Keratinocyte (primary cell): ENCODE results near the gene SDF2. TPM values are rescaled to one million over a fixed set of nuclear protein-coding genes. Genes with fewer than 3 reads are reported as not detected.

Experiments
- DNase-seq: peaks from one replicate; pipeline ENCODE4 v3.0.0-alpha.2; 2011; ENCODE audit warnings: low read depth, missing footprints, low spot score
- FAIRE-seq: peaks from 2 replicates; lab custom pipeline; 2011; peaks lifted over from hg19 to GRCh38; lab: Jason Lieb, UNC
- H2AFZ ChIP-seq: 2 replicates; pipeline ENCODE4 v1.6.0; 2012; ENCODE audit warnings: low read length, control low read depth, inconsistent platforms; ENCODE audit not compliant: control insufficient read depth
- H3K27ac ChIP-seq: 2 replicates; pipeline ENCODE4 v1.5.1; 2011; ENCODE audit warnings: low read length; ENCODE audit not compliant: control insufficient read depth, insufficient read depth
- H3K27me3 ChIP-seq: 3 replicates; pipeline ENCODE4 v1.6.0; 2011; ENCODE audit warnings: low read length; ENCODE audit not compliant: control insufficient read depth, insufficient read depth; ENCODE audit errors: extremely low read depth
- H3K36me3 ChIP-seq, 2 experiments: 2 replicates in 1 of 2; 3 replicates in 1 of 2; pipeline ENCODE4 v1.5.1; 2011; ENCODE audit warnings: low read length in 2 of 2, mild to moderate bottlenecking in 1 of 2; ENCODE audit not compliant: control insufficient read depth in 2 of 2, insufficient read depth in 2 of 2; ENCODE audit errors: extremely low read depth in 1 of 2
- H3K4me1 ChIP-seq: 3 replicates; pipeline ENCODE4 v1.5.1; 2011; ENCODE audit warnings: low read length; ENCODE audit not compliant: control insufficient read depth, insufficient read depth; ENCODE audit errors: extremely low read depth
- H3K4me2 ChIP-seq: 3 replicates; pipeline ENCODE4 v1.6.0; 2011; ENCODE audit warnings: low read depth, low read length; ENCODE audit not compliant: control insufficient read depth, insufficient read depth; ENCODE audit errors: extremely low read depth
- H3K4me3 ChIP-seq, 3 experiments: fragments of 200-600 bp in 1 of 3; sonication (generic) in 1 of 3; 2 replicates in 2 of 3; 3 replicates in 1 of 3; pipeline ENCODE4 v1.5.1; 2011 to 2016; ENCODE audit warnings: low read length in 3 of 3, mild to moderate bottlenecking in 3 of 3, control low read depth in 2 of 3, inconsistent platforms in 1 of 3, low read depth in 1 of 3, mixed read lengths in 1 of 3, mixed run types in 1 of 3, moderate library complexity in 1 of 3; ENCODE audit not compliant: control insufficient read depth in 2 of 3, insufficient read depth in 2 of 3; ENCODE audit errors: extremely low read depth in 1 of 3
- H3K79me2 ChIP-seq: 2 replicates; pipeline ENCODE4 v1.6.0; 2012; ENCODE audit warnings: low read length; ENCODE audit not compliant: control insufficient read depth, insufficient read depth
- H3K9ac ChIP-seq: 3 replicates; pipeline ENCODE4 v1.6.0; 2011; ENCODE audit warnings: low read length; ENCODE audit not compliant: control insufficient read depth, insufficient read depth; ENCODE audit errors: extremely low read depth
- H3K9me1 ChIP-seq: 3 replicates; pipeline ENCODE4 v1.6.0; 2011; ENCODE audit warnings: low read length; ENCODE audit not compliant: control insufficient read depth, insufficient read depth; ENCODE audit errors: extremely low read depth
- H3K9me3 ChIP-seq: 2 replicates; pipeline ENCODE4 v1.5.1; 2012; ENCODE audit warnings: low read depth, low read length; ENCODE audit not compliant: control insufficient read depth
- H4K20me1 ChIP-seq: 3 replicates; pipeline ENCODE4 v1.6.0; 2011; ENCODE audit warnings: low read length; ENCODE audit not compliant: control insufficient read depth, insufficient read depth; ENCODE audit errors: extremely low read depth
- CTCF ChIP-seq, 3 experiments: IDR thresholded peaks in 1 of 3; conservative IDR thresholded peaks in 1 of 3; optimal IDR thresholded peaks in 1 of 3; 2 replicates in 2 of 3; 3 replicates in 1 of 3; pipeline versions ENCODE3 to v1.5.1; 2011; ENCODE audit warnings: low read length in 3 of 3, mild to moderate bottlenecking in 3 of 3, moderate library complexity in 2 of 3, control low read depth in 1 of 3, inconsistent platforms in 1 of 3; ENCODE audit not compliant: insufficient read depth in 2 of 3; ENCODE audit errors: extremely low read depth in 1 of 3
- EZH2 ChIP-seq: IDR thresholded peaks from one replicate; pipeline ENCODE4 v1.6.1; 2012; ENCODE audit warnings: inconsistent platforms, mild to moderate bottlenecking, low read length, moderate library complexity
- dilution Hi-C: fragments of 300-500 bp; cut with MboI; formaldehyde crosslinking; loops from one replicate; pipeline ENCODE4 v1.7.0; 2020; ENCODE audit warnings: low sequenced_read_pairs; ENCODE audit not compliant: extremely low pct_ligation_motif_present
- polyA plus RNA-seq, 5 experiments: library from polyadenylated mRNA; depleted of rRNA in 3 of 5; stranded (reverse) in 3 of 5; stranded (forward) in 1 of 5; unstranded in 1 of 5; fragments of >200 nt; gene quantifications; 1 replicate in 1 of 5; 2 replicates in 3 of 5; 3 replicates in 1 of 5; pipeline versions ENCODE4 v1.2.1 to v1.2.3, GENCODE V29; 2011 to 2012; ENCODE audit warnings: missing spikeins in 2 of 5, low read depth in 1 of 5, low replicate concordance in 1 of 5

Gene SDF2
- polyA plus RNA-seq, 1 donor (not counting 4 experiments of a cell fraction or from before 2014, with no cell fraction given) = 61.5 TPM

- H3K9ac ChIP-seq = no peak overlapping the region
- no peak for FAIRE-seq
- H3K9me1 ChIP-seq = no peaks in the 10 kb centered on the region
- no peak overlapping the region for H3K4me3 ChIP-seq
- H3K79me2 ChIP-seq = no peaks in the 10 kb centered on the region
- H3K27me3 ChIP-seq = no peaks in the 10 kb centered on the region
- DNase-seq = no peak
- TF ChIP-seq EZH2 (no peak), CTCF (optimal IDR thresholded peaks at IDR 0.05 in 1 of 3, IDR thresholded peaks at IDR 0.05 in 1 of 3, conservative IDR thresholded peaks at IDR 0.05 in 1 of 3; ENCODE audit: extremely low read depth in 1 of 3, insufficient read depth in 2 of 3, low read length in 3 of 3) (no peak)
- H2AFZ ChIP-seq = no peak overlapping the region
- H3K4me1 ChIP-seq = no peaks in the 10 kb centered on the region
- H3K27ac ChIP-seq = no peak overlapping the region
- dilution Hi-C loops = no loop called here
- H3K9me3 ChIP-seq = no peaks in the 10 kb centered on the region
- no peaks in the 10 kb centered on the region for H4K20me1 ChIP-seq
- peaks cover 52 to 54% of the 10 kb centered on the region in 2 experiments for H3K36me3 ChIP-seq
- H3K4me2 ChIP-seq = no peak overlapping the region
These were observed 39.3 kb upstream of the SDF2 start for GRCh38 chr17:28700830-28701492.

GRCh38 chr17:28700278-28700677 lies 38.6 kb upstream of the SDF2 start:
- Histone ChIP-seq H3K4me3 (no peak overlapping the region), H3K27me3 (no peaks in the 10 kb centered on the region), H3K27ac (no peak overlapping the region), H3K4me2 (no peak overlapping the region), H2AFZ (no peak overlapping the region), H4K20me1 (no peaks in the 10 kb centered on the region), H3K9ac (no peak overlapping the region), H3K4me1 (no peaks in the 10 kb centered on the region), H3K36me3 (peaks cover 56 to 57% of the 10 kb centered on the region in 2 experiments), H3K79me2 (no peaks in the 10 kb centered on the region), H3K9me1 (no peaks in the 10 kb centered on the region), H3K9me3 (no peaks in the 10 kb centered on the region)
- DNase-seq (no peak), FAIRE-seq (no peak)
- dilution Hi-C loops = no loop called here
- TF ChIP-seq CTCF (optimal IDR thresholded peaks at IDR 0.05 in 1 of 3, IDR thresholded peaks at IDR 0.05 in 1 of 3, conservative IDR thresholded peaks at IDR 0.05 in 1 of 3; ENCODE audit: extremely low read depth in 1 of 3, insufficient read depth in 2 of 3, low read length in 3 of 3) = no peak
- no peak for TF ChIP-seq EZH2
